Left kidney (tissue), 2 donors: ENCODE data around the gene BANP. TPM values are rescaled to one million over a fixed set of nuclear protein-coding genes. Genes with fewer than 3 reads are reported as not detected.
"Not testable (repeated sequence)": the region's sequence is repeated elsewhere in the genome, so short reads cannot be mapped to it uniquely, and the experiment has no call there.

Source experiments
- DNase-seq: peaks from one replicate; pipeline ENCODE4 v3.0.0-alpha.2; 2013
- polyA plus RNA-seq: library from polyadenylated mRNA; unstranded; fragments of 120-200 nt; gene quantifications from one replicate; pipeline ENCODE4 v1.2.1, GENCODE V29; 2013; ENCODE audit not compliant: insufficient read length

BANP gene
- polyA plus RNA-seq, 1 donor, result 26.8 TPM

DNA sequence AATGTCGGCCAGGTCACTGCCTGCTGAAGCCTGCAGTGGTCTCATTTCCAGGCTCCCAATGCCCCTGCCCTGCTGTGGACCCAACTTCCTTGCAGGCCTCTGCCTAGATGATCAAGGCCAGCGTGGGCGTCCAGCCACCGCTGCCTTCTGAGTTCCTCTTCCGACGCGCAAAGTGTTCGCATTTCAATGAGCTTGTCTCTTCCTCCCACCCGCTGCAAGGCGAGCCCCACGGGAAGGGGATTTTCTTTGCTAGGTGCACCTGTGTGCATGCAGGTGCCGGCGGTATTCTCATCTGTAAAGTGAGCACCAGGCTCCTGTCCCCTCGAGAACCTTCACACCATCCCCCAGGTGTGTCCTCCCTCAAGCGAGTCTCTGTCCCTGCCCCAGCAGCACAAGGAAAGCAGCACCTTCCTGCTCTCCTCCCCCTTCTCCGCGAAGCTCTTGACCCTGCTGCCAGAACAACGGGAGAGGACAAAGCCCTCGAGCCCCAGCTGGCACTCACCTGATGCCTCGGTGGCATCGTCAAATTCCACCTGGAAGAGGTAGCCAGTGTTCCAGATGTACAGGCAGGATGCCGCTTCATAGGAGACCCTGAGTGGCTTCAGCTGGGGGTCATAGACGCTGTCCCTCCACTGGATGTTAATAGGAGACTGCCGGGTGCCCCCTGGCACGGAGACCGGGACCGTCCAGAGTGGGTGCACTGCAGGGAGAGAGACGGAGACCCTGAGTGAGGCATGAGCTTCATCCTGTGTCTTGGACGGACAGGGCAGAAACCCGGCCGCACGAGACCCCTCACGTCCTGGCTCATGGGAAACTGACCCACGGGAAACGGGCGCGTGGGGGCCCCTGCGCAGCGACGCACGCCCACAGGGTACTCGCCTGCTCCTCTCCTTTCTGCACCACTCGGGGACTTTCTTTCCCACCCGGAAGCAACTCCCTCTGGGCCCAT lies 24.7 kb upstream of the BANP start:
- DNase-seq, result no peak

DNA sequence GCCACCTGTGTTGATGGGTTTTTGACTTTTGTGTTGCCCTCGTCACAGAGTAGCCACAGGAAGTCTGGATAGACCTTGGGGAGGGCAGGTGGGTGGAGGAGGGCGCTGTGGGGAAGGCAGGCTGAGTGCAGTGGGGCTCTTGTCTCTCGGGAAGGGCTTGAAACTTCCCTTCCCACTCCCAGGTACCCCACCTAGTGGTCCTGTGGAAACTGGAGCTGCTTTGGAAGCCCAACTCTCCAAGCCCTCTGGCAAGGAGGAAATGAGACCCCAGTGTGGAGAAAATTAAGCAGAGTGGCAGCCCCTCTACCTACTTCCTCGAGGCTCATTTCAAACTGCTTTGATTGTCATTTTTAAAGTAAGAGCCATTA lies 24.1 kb upstream of the BANP start:
- DNase-seq, result no peak

DNA sequence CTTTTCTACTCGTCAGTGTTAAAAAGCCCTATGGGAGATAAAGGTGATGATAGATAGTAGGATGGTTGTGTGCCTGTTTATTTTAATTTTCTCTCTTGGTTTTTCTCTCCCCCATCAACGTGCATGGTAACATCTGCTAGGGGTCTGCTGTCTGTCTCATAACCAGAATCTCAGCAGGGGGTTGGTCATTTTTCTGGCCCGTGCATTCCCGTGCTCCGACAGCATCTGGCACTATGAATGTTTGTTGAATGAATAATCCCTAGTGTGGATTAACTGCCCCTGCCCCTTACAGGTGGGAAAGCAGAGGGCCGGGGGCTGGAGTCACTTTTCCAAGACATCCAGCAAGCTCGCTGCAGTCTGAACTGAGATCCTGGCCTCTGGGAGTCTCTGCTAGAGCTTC lies 21.2 kb upstream of the BANP start:
- DNase-seq, result no peak

DNA sequence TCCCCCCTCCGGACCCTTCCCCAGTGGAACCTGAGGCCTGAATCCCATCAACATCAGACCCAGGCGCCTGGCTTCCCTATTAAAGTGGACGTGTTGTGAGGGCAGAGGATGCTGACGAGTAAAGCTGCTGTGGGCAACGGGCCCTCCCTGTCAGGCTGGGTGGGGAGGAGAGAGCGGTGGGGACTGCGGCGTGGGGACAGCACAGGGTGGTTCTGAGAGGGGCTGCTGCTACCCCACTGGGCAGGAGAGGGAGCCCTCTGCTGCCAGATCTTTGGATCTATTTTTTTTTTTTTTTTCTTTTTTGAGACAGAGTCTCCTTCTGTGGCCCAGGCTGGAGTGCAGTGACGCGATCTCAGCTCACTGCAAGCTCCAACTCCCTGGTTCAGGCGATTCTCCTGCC lies 20.8 kb upstream of the BANP start:
- DNase-seq, result no peak

DNA sequence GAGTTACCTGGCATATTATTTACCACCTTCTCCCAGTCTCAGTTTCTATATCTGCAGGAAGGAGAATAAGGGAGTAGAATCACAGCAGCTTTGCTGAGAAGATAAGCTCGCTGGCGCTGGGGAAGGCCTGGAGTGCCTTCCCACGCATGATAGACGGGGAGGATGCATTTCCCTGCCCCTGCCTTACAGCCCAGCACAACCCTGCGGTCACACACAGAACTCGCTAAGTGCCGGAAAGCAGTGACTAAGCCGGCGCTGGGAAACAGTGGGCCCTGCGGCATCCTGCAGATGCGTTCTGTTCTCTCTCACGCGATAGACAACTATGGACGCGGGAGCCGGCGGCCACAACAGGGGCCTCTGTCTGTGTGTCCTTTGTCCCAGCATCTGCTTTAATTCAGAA lies 19.7 kb upstream of the BANP start:
- DNase-seq, result no peak

DNA sequence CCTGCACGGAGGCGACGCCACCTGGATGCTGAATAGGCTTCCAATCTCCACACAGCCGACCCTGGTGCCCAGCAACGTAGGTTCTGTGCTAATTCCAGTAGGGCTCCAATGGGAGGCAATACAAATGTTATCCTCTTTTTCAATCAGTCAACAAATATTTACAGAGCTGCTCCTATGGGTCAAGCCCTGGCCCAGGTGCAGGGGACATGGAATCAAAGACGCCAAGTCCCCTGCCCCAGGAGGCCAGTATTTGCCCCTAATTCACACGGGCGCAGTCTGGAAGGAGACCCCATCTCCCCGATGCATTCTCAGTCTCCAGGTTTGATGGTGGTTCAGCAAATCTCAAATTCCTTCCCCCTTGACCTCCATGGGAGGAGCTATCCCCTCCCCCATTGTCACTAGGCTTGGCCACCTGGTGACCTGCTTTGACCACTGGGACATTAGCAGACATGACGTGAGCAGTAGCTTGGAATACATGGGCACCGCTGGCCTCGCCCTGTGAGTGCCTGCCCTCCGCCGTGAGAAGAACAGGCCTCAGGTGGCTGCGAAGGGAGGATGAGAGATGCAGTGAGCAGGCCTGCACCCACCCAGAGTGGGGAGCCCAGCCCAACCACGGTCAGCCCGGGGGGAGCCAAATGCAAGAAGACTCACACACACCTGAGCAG lies 18.6 kb upstream of the BANP start:
- DNase-seq, result not testable (repeated sequence)

DNA sequence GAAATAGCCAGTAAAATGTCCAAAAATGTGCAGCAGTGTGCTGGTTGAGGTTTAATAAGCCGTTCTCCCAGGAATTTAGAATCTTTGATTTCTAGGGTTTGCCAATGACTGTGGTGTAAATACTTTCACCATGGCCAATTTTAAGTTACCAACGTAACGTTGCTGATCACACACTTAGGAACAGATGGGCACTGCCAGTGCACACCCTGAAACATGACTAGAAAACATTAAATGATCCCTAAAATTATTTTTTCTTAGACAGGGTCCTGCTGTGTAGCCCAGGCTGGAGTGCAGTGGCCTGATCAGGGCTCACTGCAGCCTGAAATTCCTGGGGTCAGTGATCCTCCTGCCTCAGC lies 18.1 kb upstream of the BANP start:
- no peak for DNase-seq

DNA sequence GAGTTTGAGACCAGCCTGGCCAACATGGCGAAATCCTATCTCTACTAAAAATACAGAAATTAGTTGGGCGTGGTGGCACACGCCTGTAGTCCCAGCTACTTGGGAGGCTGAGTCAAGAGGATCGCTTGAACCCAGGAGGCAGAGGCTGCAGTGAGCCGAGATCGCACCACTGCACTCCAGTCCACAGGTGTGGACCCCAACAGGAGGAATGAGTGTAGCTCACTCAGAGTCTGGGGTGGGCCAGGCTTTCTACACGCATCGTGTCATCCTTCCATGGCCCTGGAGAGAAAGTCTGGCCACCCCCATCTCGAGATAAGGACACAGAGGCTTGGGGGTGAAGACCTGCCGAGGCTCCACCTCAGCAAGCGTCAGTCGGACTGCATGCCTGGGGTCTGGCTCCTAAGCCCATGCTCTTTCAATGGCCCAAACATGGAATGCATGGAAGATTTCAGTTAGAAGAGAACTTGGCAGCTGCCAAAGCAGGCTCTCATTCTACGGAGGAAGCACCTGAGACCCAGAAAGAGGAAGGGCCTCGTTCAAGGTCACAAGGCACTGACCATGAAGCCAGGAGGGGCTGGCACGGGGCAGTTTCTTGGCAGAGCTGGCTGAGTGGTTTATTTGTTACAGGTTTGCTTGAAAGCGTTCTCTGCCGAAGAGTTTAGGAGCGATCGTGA lies 16.3 kb upstream of the BANP start:
- DNase-seq, result not testable (repeated sequence)

DNA sequence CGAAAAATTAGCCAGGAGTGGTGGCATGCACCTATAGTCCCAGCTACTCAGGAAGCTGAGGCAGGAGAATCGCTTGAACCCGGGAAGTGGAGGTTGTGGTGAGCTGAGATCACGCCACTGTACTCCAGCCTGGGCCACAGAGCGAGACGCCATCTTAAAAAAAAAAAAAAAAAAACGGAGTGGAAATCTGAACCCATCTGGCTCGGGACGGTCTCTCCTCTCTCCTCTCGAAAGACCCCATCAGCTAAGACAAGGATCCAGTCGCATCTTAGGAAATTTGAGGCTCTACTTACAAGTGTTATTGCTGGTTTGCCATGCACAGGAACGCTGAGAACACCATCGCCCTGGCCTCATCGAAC lies 15.2 kb upstream of the BANP start:
- not testable (repeated sequence) for DNase-seq

DNA sequence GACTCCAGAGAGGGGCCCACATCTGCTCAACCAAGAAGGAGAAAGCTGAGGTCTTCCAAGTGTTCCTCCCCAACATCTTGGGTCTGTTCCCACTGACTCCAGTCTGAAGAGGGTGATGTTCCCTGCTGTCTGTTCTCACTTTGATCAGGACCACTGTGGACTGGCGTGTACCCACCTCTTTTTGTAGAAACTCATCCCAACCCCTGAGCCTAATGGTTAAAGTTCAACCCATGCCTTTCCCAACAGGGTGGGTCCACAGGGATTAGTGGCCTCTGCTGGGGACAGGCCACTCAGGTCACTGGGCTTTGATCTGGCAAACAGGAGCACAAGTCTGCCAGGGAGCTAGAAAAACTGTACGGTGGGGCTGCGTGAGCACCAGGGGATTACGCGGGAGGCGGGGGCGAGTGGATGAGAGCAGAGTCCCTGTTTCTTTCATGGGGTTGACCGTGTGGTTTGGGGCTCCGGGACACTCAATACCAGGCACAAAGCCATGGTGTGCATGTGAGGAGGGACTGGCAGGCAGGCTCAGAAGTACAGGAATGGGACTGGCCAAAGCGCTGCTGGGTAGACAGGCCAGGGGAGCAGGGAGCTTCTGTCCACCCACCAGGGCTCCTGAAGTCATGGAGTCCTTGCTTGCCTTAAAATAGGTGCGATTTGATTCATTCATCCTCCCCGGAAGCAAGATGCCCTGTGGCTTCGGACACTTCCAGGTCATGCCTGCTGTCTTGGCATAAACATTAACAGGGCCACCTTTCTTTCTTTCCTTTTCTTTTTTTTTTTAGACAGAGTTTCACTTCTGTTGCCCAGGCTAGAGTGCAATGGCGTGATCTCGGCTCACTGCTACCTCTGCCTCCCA lies 14.6 kb upstream of the BANP start, which contains the start of gene CA5A:
CA5A (minus strand) TSS at position 155 of the 856 bp plus-strand sequence; CDS start at position 76, 79 bp downstream.
- DNase-seq, result no peak

DNA sequence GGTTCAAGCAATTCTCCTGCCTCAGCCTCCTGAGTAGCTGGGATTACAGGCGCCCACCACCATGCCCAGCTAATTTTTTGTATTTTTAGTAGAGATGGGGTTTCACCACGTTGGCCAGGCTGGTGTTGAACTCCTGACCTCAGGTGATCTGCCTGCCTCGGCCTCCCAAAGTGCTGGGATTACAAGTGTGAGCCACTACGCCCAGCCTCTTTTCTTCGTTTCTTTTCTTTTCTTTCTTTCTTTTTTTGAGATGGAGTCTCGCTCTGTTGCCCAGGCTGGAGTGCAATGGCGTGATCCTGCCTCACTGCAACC lies 14.0 kb upstream of the BANP start:
- not testable (repeated sequence) for DNase-seq

DNA sequence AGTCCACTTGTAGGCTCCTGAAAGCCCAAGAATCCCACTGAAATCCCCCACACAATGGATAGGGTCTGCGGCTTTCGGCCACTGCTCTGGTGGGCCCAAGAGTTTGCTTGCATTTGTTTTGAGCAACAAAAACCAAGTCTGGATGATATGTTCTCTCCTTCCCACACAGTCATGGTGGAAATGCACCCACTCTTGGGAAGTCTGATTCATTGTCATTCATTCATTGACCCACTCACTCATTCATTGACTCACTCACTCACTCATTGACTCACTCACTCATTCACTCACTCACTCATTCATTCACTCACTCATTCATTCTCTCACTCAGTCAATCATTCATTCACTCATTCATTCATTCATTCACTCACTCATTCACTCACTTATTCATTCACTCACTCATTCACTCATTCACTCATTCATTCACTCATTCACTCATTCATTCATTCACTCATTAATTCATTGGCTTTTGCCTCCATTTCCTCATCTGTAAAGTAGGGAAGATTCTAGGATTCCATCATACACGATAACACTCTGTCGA lies 12.8 kb upstream of the BANP start:
- no peak for DNase-seq

DNA sequence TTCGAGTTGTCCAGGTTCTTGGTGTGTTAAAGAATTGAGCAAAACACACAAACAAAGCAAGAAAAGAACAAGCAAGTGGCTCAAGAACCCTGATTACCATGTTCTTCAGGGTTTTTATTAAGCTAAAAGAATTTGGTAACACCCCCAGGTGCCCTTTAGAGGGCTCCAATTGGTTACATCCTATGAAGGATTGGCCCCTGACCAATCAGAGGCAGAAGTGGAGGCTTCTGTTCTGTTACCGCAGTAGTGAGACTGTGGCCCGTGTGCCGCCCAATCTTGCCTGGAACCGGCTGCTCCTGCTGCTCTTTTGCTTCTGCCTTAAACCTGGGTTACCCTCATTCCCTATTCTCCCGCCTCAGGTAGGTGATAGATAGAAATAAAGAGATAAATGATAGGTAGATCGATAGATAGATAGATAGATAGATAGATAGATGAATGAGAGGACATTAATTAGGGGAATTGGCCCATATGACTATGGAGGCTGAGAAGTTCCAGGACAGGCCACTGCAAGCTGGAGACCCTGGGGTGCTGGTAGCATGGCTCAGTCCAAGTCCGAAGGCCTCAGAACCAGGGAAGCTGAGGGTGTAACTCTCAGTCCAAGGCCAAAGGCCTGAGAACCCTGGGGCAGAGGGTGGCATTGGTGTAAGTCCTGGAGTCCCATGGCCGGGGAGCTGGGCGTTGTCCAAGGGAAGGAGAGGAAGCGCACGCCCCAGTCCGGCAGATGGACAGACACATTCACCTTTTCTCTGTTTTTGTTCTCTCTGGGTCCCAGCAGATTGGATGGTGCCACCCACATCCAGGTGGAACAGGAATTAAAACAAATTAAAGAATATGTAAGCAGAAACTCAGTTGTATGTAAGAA lies 11.4 kb upstream of the BANP start:
- no peak for DNase-seq

DNA sequence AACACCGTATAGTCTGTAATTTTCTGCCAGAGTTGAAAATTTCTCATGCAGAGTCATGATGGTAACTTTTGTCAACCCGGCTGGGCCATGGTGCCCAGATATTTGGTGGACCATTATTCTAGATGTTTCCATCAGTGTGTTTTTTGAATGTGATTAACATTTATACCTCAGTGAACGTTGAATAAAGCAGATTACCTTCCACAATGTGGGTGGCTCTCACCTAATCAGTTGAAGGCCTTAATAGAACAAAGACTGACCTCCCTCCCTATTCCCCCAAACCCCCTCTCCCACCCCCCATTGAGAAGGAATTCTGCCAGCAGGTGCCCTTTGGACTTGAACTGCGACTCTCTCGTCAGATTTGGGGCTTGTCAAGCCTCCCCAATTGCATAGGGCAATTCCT lies 8.6 kb upstream of the BANP start:
- DNase-seq, result no peak

DNA sequence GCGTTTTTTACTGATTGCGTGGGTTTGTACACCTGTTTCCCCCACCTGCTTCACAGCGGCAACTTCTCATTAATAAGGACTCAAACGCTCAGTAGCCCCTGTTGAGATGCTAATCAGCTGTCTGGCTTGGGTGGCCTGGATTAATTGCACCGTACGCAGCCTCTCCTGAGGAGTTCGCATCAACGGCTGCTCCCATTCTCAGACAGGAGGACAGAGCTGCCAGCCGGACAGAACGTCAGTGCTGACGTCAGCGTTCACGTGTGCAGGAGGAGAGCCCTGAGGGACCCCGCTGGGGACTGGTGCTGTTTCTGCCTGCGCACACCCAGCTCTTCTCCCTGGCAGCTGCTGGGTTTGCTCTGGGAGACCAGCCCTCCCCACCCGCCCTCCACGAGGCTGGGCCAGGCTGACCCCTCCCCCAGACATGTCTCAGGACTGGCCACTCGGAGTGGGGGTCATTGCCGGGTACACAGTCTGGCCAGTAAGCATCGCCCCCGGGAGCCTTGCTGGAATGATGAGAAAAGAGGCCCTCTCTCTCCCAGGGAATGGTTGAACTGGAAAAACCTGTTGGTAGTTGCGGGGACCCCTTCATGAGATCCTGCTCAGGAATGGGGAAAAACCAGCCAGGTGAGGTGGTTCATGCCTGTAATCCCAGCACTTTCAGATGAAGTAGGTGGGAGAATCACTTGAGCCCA lies 5.7 kb upstream of the BANP start:
- DNase-seq, result peak; percentile 85

DNA sequence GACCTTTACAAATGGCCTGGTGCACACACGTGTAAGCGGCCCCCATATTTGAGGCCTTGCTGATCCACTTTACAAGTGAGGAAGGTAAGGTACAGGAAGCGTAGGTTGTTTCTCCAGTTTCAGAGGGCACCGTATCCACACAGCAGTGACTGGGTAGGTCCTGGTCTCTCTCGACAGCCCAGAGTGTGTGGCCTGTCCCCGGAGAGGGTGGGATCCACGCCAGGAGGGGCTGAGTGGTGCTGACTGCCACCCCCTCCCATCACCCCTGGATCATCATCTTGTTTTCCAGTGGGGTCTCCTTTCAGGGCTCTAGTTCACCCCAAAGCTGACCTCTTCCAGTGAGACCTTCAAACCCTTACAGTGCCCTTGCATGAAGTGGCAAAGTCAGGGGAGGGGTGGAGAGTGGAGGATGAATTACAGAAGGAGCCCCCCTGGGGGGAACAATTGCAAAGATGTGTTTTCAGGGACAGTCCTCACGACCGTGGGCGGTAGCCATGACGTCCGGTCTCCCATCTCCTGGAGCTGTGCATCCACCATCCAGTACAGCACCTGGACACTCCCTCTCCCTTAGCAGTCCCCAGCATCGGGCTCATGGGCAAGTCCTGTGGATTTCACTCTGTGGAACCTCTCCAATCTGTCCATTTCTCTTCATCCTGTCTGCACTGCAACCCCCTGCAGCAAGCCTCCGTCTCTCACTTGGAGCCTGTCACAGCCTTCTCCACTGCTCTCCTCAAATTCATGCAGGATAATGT lies 4.5 kb upstream of the BANP start:
- no peak for DNase-seq

DNA sequence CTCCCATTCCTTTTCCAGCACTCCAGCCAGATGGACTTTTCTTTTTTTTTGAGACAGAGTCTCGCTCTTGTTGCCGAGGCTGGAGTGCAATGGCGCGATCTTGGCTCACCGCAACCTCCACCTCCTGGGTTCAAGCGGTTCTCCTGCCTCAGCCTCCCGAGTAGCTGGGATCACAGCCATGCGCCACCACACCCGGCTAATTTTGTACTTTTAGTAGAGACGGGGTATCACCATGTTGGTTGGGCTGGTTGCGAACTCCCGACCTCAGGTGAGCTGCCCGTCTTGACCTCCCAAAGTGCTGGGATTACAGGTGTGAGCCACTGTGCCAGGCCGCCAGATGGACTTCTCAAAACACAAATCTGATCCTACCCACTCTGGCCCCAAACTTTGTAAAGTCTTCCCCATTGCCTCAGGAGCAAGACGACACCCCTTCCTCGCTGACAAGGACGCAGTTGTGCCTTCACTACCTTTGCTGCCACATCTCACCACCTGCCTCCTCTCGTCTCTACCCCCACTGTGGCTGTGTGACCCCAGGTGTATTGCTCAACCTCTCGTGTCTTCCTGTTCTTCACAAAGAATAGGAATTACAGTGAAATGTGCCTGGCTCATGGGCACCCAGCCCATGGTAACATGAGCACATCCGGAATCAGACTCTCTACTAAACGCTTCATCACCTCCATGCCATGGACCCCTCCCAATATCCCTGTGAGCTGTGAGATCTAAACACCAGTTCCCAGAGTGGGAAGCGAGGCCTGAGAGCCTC lies 3.7 kb upstream of the BANP start:
- no peak for DNase-seq

DNA sequence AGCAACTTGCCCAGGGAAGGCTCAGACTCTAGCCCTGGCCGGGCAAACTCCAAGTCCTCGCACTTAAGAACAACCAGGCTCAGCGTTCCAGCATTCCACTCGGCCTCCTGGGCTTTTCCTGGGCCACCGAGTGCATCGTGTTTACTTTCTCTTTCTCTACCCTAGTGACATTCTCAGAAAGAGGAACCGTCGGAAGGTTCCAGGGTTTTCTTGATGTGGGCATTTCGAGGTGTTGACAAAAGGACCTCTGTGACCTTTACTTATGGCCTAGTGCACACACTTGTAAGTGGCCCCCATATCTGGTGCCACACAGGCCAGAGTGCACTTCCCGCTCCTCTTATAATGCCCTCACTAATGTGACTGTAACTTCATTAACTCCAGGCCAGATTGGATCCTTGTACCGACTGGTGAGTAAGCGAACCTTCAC lies 3.1 kb upstream of the BANP start:
- DNase-seq, result no peak

DNA sequence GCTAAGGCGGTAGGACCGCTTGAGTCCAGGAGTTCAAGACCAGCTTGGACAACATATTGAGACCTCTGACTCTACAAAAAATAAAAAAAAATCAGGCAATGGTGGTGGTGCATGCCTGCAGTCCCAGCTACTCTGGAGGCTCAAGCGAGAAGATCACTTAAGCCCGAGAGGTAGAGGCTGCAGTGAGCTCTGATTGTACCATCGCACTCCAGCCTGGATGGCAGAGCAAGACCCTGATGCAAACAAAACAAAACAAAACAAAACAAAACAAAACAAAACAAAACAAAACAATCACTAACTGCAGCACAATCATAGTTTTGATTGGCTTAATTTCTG lies 2.5 kb upstream of the BANP start:
- DNase-seq, result no peak
